Right lung (tissue), 5 donors: Measurements from ENCODE around the gene MUC4. TPM values are rescaled to one million over a fixed set of nuclear protein-coding genes. Genes with fewer than 3 reads are reported as not detected.
A peak's percentile ranks its signal among the peaks of the same experiment; 100 is the strongest.
"Not testable (repeated sequence)": the region's sequence is repeated elsewhere in the genome, so short reads cannot be mapped to it uniquely, and the experiment has no call there.

Experiments
- DNase-seq, 2 donors: peaks; one replicate each; pipeline ENCODE4 v3.0.0-alpha.2; 2013
- polyA plus RNA-seq, 5 donors: library from polyadenylated mRNA; unstranded; fragments of 120-200 nt; gene quantifications; one replicate each; pipeline versions ENCODE4 v1.2.1 to v1.2.3, GENCODE V29; 2013; ENCODE audit warnings: inconsistent platforms in 1 of 5, low replicate concordance in 1 of 5; ENCODE audit not compliant: insufficient read length in 5 of 5, insufficient read depth in 1 of 5

The MUC4 gene
- polyA plus RNA-seq, 5 donors, result 0.18 to 1.2 (median 0.46) TPM

- no peak for DNase-seq
Observed at GRCh38 chr3:195763076-195763830, 48.5 kb downstream of the MUC4 start.

- no peak for DNase-seq
Observed at GRCh38 chr3:195762611-195763010, 49.1 kb downstream of the MUC4 start.

- no peak for DNase-seq
Observed at GRCh38 chr3:195762249-195762585, 49.5 kb downstream of the MUC4 start.

GRCh38 chr3:195761567-195762248, 50.0 kb downstream of the MUC4 start:
- no peak for DNase-seq

- DNase-seq, result no peak
Observed at GRCh38 chr3:195761123-195761566, 50.6 kb downstream of the MUC4 start.

GRCh38 chr3:195760345-195761122, 51.2 kb downstream of the MUC4 start:
- DNase-seq, result peak; percentile 39 to 48

- DNase-seq, result no peak
Observed at GRCh38 chr3:195758721-195759353, 52.9 kb downstream of the MUC4 start.

- no peak for DNase-seq
Observed at GRCh38 chr3:195757827-195758226, 53.9 kb downstream of the MUC4 start.

- DNase-seq, result peak in 1 of 2 donors; percentile 25
Observed at GRCh38 chr3:195757438-195757770, 54.3 kb downstream of the MUC4 start.

- DNase-seq, result no peak
Observed at GRCh38 chr3:195755791-195756676, 55.7 kb downstream of the MUC4 start.

- DNase-seq, result no peak
Observed at GRCh38 chr3:195755391-195755790, 56.3 kb downstream of the MUC4 start.

- no peak for DNase-seq
Observed at GRCh38 chr3:195754906-195755305, 56.8 kb downstream of the MUC4 start.

- no peak for DNase-seq
Observed at GRCh38 chr3:195754141-195754540, 57.6 kb downstream of the MUC4 start.

- DNase-seq, result no peak
Observed at GRCh38 chr3:195753581-195753980, 58.1 kb downstream of the MUC4 start.

GRCh38 chr3:195752546-195753331, 59.0 kb downstream of the MUC4 start:
- DNase-seq, result no peak

GRCh38 chr3:195752066-195752465, 59.7 kb downstream of the MUC4 start:
- no peak for DNase-seq

GRCh38 chr3:195751560-195751959, 60.2 kb downstream of the MUC4 start:
- DNase-seq, result no peak

GRCh38 chr3:195750797-195751520, 60.8 kb downstream of the MUC4 start:
- no peak for DNase-seq

GRCh38 chr3:195749101-195749500, 62.6 kb downstream of the MUC4 start:
- DNase-seq, result not testable (repeated sequence)

- DNase-seq, result no peak
Observed at GRCh38 chr3:195748661-195749060, 63.1 kb downstream of the MUC4 start.
